Measurements from ENCODE around the gene JOSD1.

The JOSD1 gene

GRCh38 chr22:38739300-38740055 is 38.7 kb upstream of the JOSD1 start:
- DNase-seq: no peak
- Histone ChIP-seq H3K27me3 (no peaks in the 10 kb centered on the region), H3K4me3 (ENCODE audit: low read depth, low read length) (no peak overlapping the region), H3K36me3 (peaks cover 88% of the 10 kb centered on the region), H3K9me3 (no peaks in the 10 kb centered on the region), H3K4me1 (no peaks in the 10 kb centered on the region)
- no peak for TF ChIP-seq CTCF (IDR thresholded peaks at IDR 0.05; ENCODE audit: low read depth, low read length)

- Histone ChIP-seq H3K36me3 (peaks cover 91% of the 10 kb centered on the region), H3K4me3 (ENCODE audit: low read depth, low read length) (no peak overlapping the region), H3K27me3 (no peaks in the 10 kb centered on the region), H3K4me1 (no peaks in the 10 kb centered on the region; the same call in 1 of the 2 replicates), H3K9me3 (no peaks in the 10 kb centered on the region)
- no peak for DNase-seq
- TF ChIP-seq CTCF (IDR thresholded peaks at IDR 0.05; ENCODE audit: low read depth, low read length): no peak
These were observed 37.8 kb upstream of the JOSD1 start for GRCh38 chr22:38738475-38739070.

- Histone ChIP-seq H3K36me3 (peaks cover 87% of the 10 kb centered on the region), H3K27me3 (no peaks in the 10 kb centered on the region), H3K9me3 (no peaks in the 10 kb centered on the region), H3K4me3 (ENCODE audit: low read depth, low read length) (no peak overlapping the region), H3K4me1 (peaks cover 5% of the 10 kb centered on the region; the same call in 1 of the 2 replicates)
- no peak for DNase-seq
- no peak for TF ChIP-seq CTCF (IDR thresholded peaks at IDR 0.05; ENCODE audit: low read depth, low read length)
These were observed 36.7 kb upstream of the JOSD1 start for GRCh38 chr22:38737302-38738060.

- no peak for TF ChIP-seq CTCF (IDR thresholded peaks at IDR 0.05; ENCODE audit: low read depth, low read length)
- Histone ChIP-seq H3K9me3 (no peaks in the 10 kb centered on the region), H3K4me1 (peaks cover 5% of the 10 kb centered on the region; the same call in 1 of the 2 replicates), H3K36me3 (peaks cover 79% of the 10 kb centered on the region), H3K27me3 (no peaks in the 10 kb centered on the region), H3K4me3 (ENCODE audit: low read depth, low read length) (no peak overlapping the region)
- DNase-seq: no peak
These were observed 35.5 kb upstream of the JOSD1 start for GRCh38 chr22:38736257-38736570.

- Histone ChIP-seq H3K4me3 (ENCODE audit: low read depth, low read length) (no peak overlapping the region), H3K36me3 (peaks cover 79% of the 10 kb centered on the region), H3K4me1 (peaks cover 5% of the 10 kb centered on the region; the same call in 1 of the 2 replicates), H3K9me3 (no peaks in the 10 kb centered on the region), H3K27me3 (no peaks in the 10 kb centered on the region)
- DNase-seq: no peak
- no peak for TF ChIP-seq CTCF (IDR thresholded peaks at IDR 0.05; ENCODE audit: low read depth, low read length)
These were observed 34.9 kb upstream of the JOSD1 start for GRCh38 chr22:38735465-38736256.
